Aorta (tissue), 5 donors: ENCODE measurements around the gene SLC44A1. TPM values are rescaled to one million over a fixed set of nuclear protein-coding genes. Genes with fewer than 3 reads are reported as not detected.

Experiments
- ATAC-seq: fragments of 200-7000 bp; cut with Tn5 transposase; one replicate; pipeline ENCODE4 v1.9.1; 2022; ENCODE audit warnings: moderate library complexity; ENCODE audit not compliant: low FRiP score
- DNase-seq, 2 donors: peaks; one replicate each; pipeline ENCODE4 v3.0.0-alpha.2; 2020
- H3K27ac ChIP-seq, 2 donors: one replicate each; pipeline ENCODE4 v1.5.1; 2013; ENCODE audit warnings: low read length in 2 of 2, mild to moderate bottlenecking in 2 of 2, moderate library complexity in 2 of 2, control low read depth in 1 of 2, inconsistent platforms in 1 of 2, low read depth in 1 of 2
- H3K27me3 ChIP-seq, 2 donors: one replicate each; pipeline ENCODE4 v1.6.1; 2013; ENCODE audit warnings: control low read depth in 1 of 2, low read length in 1 of 2, mild to moderate bottlenecking in 1 of 2, moderate library complexity in 1 of 2; ENCODE audit not compliant: insufficient read depth in 2 of 2, control insufficient read depth in 1 of 2
- H3K36me3 ChIP-seq, 2 donors: one replicate each; pipeline ENCODE4 v1.6.1; 2013; ENCODE audit warnings: control low read depth in 1 of 2, low read length in 1 of 2, mild to moderate bottlenecking in 1 of 2; ENCODE audit not compliant: insufficient read depth in 2 of 2, control insufficient read depth in 1 of 2
- H3K4me1 ChIP-seq, 2 donors: one replicate each; pipeline ENCODE4 v1.6.1; 2013; ENCODE audit warnings: low read length in 2 of 2, control low read depth in 1 of 2, mild to moderate bottlenecking in 1 of 2, moderate library complexity in 1 of 2; ENCODE audit not compliant: insufficient read depth in 2 of 2, control insufficient read depth in 1 of 2
- H3K4me3 ChIP-seq, 2 donors: one replicate each; pipeline ENCODE4 v1.5.1; 2013; ENCODE audit warnings: low read length in 2 of 2, control low read depth in 1 of 2, mild to moderate bottlenecking in 1 of 2
- H3K9me3 ChIP-seq: one replicate; pipeline ENCODE4 v1.6.1; 2013; ENCODE audit warnings: mild to moderate bottlenecking, low read length; ENCODE audit not compliant: control insufficient read depth
- WGBS, 2 donors: extraction: QIAGEN DNeasy Blood & Tissue Kit; methylation state at CpG; one replicate each; pipeline ENCODE4 v1.1.7; 2013; 5-methylcytosine and 5-hydroxymethylcytosine counted together
- intact Hi-C, 2 donors: fragments of 100-400 bp; cut with DNase I; formaldehyde crosslinking; loops; one replicate each; pipeline versions ENCODE4 v1.14.2 to v1.15.0; 2022
- polyA plus RNA-seq, 2 donors: library from polyadenylated mRNA; stranded (reverse); fragments of 200-250 nt; gene quantifications; one replicate each; pipeline ENCODE4 v1.2.3, GENCODE V29; 2013
- total RNA-seq, 2 donors: library from RNA; stranded (reverse); fragmentation: NEBNext Ultra II Directional; extraction: Animal tissue kit (Norgen Biotek cat#: 25700); gene quantifications; one replicate each; pipeline ENCODE4 v1.2.1, GENCODE V29; 2021
- donor health status: healthy with polysubstance abuse.
- donor health status: Bipolar disorder and iron deficiency.
- donor health status: DM: no; HTN: no; CAD: no.
- donor health status: DM: no; HTN: no; CAD: no.
- donor health status: DM: yes; HTN: yes; CAD: no.

Gene SLC44A1
- total and polyA plus RNA-seq, 4 donors = 11.4 to 46.6 (median 30.4) TPM

GRCh38 chr9:105483618-105484017, 239.2 kb downstream of the SLC44A1 start:
- Histone ChIP-seq H3K27me3 (no peaks in the 10 kb centered on the region), H3K4me1 (no peaks in the 10 kb centered on the region), H3K4me3 (no peak overlapping the region), H3K27ac (no peak overlapping the region), H3K36me3 (no peaks in the 10 kb centered on the region), H3K9me3 (no peaks in the 10 kb centered on the region)
- ATAC-seq = no peak
- intact Hi-C loops = no loop called here
- DNase-seq = no peak

GRCh38 chr9:105484226-105484625, 239.8 kb downstream of the SLC44A1 start:
- DNase-seq (no peak), ATAC-seq (no peak)
- intact Hi-C loops = no loop called here
- Histone ChIP-seq H3K27ac (no peak overlapping the region), H3K27me3 (no peaks in the 10 kb centered on the region), H3K4me3 (no peak overlapping the region), H3K4me1 (no peaks in the 10 kb centered on the region), H3K36me3 (no peaks in the 10 kb centered on the region), H3K9me3 (no peaks in the 10 kb centered on the region)
- WGBS, 2 donors = 98% methylated on average over 2 of the region's 2 CpGs

- DNase-seq = no peak
- H3K9me3 ChIP-seq = no peaks in the 10 kb centered on the region
- H3K4me1 ChIP-seq = no peaks in the 10 kb centered on the region
- no peak overlapping the region for H3K4me3 ChIP-seq
- intact Hi-C loops = no loop called here
- ATAC-seq = no peak
- no peaks in the 10 kb centered on the region for H3K27me3 ChIP-seq
- no peaks in the 10 kb centered on the region for H3K36me3 ChIP-seq
- H3K27ac ChIP-seq = no peak overlapping the region
Measured at GRCh38 chr9:105485131-105485530, 240.7 kb downstream of the SLC44A1 start.

Other genes starting within 250 kb of the SLC44A1 start
- gene FSD1L, start 203.4 kb downstream of the SLC44A1 start, total RNA-seq = 1 to 10 TPM; 4.6 to 6.9 TPM
- gene FSD1L, start 203.4 kb downstream of the SLC44A1 start, polyA plus RNA-seq = 1 to 10 TPM; 1.3 to 1.8 TPM